ENCODE results near the gene MYO5B.

MYO5B gene

DNA sequence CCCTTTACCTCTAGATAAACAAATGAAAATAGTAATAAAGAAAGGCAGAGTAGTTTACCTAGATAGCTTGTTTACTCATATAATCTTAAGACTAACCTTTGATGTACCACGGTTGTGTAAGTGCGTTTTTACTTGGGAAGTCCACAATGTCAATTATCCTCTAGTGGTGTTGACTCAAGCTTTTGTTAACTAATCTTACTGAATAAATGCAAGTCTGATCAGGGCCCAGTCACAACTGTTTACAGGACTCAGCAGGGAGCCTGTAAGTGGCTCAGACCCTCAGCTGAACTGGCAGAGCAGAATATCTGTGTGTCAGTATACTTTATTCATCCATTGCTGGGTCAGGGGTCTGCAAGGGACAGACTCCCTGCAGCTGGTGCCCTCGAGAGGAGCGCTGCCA lies 283.5 kb downstream of the MYO5B start:
- no peak overlapping the region for H3K4me3 ChIP-seq (ENCODE audit: low read depth, low read length)
- no peak for TF ChIP-seq CTCF (IDR thresholded peaks at IDR 0.05; ENCODE audit: insufficient read depth, low read length, missing control alignments)
- POLR2A ChIA-PET: no interaction called here
- CTCF ChIA-PET: no interaction called here
- DNase-seq (ENCODE audit: low read depth, low spot score): no peak

GRCh38 chr18:49910986-49911385 lies 284.0 kb downstream of the MYO5B start:
- no peak for TF ChIP-seq CTCF (IDR thresholded peaks at IDR 0.05; ENCODE audit: insufficient read depth, low read length, missing control alignments)
- ChIA-PET POLR2A (no interaction called here), CTCF (no interaction called here)
- DNase-seq (ENCODE audit: low read depth, low spot score): no peak
- H3K4me3 ChIP-seq (ENCODE audit: low read depth, low read length): no peak overlapping the region

DNA sequence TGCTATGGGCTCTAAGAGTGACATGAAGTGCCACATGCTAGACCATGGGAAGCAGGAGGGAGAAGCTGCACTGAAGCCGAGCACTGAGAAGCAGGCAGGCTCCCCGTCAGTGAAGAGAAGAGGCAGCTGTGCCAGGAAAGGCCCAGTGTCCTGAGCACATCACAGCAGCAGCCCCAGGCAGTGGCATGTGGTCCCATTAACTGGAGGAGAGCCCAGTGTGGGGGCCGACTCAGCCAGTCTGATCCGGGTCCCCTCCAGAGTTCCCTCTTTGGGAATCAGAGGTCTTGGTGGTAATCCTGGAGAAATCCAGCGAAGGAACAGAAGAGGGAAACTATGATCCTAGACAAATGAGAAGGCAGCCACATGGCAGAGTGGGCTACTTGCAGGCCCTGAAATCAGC lies 284.9 kb downstream of the MYO5B start:
- ChIA-PET CTCF (no interaction called here), POLR2A (no interaction called here)
- H3K4me3 ChIP-seq (ENCODE audit: low read depth, low read length): no peak overlapping the region
- no peak for DNase-seq (ENCODE audit: low read depth, low spot score)
- no peak for TF ChIP-seq CTCF (IDR thresholded peaks at IDR 0.05; ENCODE audit: insufficient read depth, low read length, missing control alignments)

DNA sequence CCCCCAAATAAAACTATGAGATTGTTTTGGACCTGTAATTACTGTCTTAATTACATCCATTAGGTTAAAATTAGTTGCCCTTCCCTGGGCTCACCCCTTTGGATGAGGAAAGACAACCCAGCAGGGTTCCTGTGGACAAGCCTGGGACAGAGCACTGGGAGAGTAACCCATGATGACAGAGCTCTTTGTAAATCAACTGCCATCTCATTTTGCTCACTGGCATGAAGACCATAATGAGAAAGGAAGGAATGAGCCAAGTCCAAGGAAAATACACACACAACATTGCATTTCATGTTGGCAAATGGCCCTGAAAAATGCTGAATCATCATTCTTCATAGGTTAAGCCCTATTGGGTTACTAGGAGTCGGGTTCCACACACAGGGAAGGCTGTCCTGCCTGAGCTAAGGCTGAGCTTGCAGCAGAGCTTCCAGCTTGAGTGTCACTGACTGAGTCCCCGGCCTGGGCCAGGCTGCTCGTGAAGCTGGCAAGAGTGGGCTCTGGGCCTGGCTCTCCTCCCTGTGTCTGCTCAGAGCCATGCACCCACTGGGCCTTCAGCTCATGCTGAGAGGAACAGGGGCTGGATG lies 287.5 kb downstream of the MYO5B start:
- POLR2A ChIA-PET: no interaction called here
- TF ChIP-seq CTCF (IDR thresholded peaks at IDR 0.05; ENCODE audit: insufficient read depth, low read length, missing control alignments): no peak
- no peak for DNase-seq (ENCODE audit: low read depth, low spot score)
- H3K4me3 ChIP-seq (ENCODE audit: low read depth, low read length): no peak overlapping the region
- CTCF ChIA-PET: no interaction called here

- ChIA-PET POLR2A (no interaction called here), CTCF (no interaction called here)
- TF ChIP-seq CTCF (IDR thresholded peaks at IDR 0.05; ENCODE audit: insufficient read depth, low read length, missing control alignments): no peak
- no peak overlapping the region for H3K4me3 ChIP-seq (ENCODE audit: low read depth, low read length)
- DNase-seq (ENCODE audit: low read depth, low spot score): no peak
Observed at GRCh38 chr18:49905771-49906170, 289.2 kb downstream of the MYO5B start.

GRCh38 chr18:49904871-49905555 lies 289.9 kb downstream of the MYO5B start:
- TF ChIP-seq CTCF (IDR thresholded peaks at IDR 0.05; ENCODE audit: insufficient read depth, low read length, missing control alignments): no peak
- ChIA-PET POLR2A (no interaction called here), CTCF (no interaction called here)
- no peak overlapping the region for H3K4me3 ChIP-seq (ENCODE audit: low read depth, low read length)
- DNase-seq (ENCODE audit: low read depth, low spot score): no peak
